Measurements from ENCODE around the gene ZBTB8OS.
"Not testable (repeated sequence)": the region's sequence is repeated elsewhere in the genome, so short reads cannot be mapped to it uniquely, and the experiment has no call there.

ZBTB8OS gene

DNA sequence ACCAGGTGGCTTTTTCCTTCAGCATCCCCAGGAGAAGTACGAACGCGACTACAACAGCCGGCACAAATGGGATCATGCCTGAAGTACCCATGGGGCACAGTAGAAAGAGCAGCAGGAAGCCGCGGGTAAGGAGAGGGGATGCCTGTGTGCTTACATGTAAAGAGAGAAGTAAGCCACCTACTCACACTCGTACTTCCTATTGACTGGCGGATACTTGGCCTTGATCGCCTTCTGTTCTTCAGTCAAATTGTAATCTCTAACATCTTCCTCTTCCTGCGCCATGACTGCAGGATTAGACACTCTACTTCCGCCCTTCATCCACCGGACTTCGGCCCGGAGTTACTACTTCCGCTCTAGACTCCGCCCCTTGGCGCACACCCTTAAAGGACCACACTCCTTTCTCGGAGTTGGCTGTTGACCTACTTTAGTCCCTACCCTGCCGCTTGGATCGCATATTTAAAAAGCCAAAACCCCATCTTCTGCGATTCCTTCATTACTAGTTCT is at the start of gene ZBTB8OS:
TSS of gene ZBTB8OS (minus strand) at position 303 of the 504 bp plus-strand sequence. CDS start at position 282, 21 bp downstream.
- peak; percentile 79 for DNase-seq (ENCODE audit: low read depth)

DNA sequence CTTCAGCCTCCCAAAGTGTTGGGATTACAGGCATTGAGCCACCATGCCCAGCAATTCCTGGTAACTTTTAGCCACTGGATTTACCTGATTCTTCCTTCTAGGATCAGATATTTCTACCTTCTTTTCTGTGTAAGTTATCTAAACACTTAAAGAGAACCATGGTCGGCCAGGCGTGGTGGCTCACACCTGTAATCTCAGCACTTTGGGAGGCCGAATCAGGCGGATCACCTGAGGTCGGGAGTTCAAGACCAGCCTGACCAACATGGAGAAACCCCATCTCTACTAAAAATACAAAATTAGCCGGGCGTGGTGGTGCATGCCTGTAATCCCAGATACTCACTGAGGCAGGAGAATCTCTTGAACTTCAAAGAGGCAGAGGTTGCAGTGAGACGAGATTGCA is 46.6 kb upstream of the ZBTB8OS start:
- not testable (repeated sequence) for DNase-seq (ENCODE audit: low read depth)

DNA sequence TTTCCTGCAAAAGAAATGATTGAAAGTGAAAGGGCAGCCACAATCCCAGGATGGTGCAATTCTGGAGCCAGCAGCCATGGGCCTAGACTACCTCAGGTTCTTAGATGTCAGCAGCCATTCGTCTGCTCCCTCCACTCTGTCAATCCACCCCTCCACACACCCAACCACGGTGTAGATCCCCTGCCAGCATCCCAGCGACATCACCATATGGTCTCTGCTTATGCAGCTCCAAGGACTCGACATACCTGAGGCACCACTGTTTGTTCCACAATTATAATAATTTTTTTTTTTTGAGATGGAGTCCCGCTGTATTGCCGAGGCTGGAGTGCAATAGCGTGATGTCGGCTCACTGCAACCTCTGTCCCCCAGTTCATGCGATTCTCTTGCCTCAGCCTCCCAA is 45.7 kb upstream of the ZBTB8OS start:
- no peak for DNase-seq (ENCODE audit: low read depth)

DNA sequence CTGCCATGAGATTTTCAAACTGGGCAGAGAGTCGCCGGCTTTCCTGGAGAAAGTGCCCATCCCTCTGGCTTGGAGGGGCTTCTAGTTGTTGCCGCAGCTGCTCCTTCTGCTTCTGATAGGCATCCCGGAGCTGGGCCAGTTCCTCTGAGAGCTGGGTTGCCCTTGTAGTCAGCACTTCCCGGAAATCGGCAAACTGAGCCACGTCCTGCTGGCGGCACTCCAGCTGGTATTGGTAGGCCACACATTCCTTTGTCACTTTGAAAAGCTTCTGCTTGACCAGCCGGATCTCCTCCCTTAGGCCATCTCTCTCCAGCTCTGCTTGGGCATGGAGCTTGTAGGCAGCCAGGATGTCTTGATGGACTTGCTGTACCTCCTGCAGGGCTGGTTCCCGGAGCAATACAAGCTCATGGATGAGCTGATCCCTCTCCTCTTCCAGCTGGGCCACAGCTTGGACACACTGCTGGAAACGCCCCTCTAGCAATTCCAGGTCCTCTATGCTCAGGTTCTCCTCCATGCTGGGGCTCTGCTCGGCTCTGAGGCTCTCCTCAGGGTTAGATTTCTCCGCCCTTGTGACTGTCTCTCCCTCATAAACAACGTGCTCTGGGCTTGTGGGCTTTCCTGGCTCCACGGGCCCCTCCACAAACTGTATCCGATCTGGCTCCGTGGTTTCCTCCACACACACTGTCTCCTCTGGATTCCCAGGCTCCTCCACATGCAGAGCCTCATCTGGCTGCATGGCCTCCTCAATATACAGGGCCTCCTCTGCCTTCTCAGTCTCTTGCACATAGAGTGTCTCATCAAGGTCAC is 45.0 kb upstream of the ZBTB8OS start:
- DNase-seq (ENCODE audit: low read depth), result no peak

DNA sequence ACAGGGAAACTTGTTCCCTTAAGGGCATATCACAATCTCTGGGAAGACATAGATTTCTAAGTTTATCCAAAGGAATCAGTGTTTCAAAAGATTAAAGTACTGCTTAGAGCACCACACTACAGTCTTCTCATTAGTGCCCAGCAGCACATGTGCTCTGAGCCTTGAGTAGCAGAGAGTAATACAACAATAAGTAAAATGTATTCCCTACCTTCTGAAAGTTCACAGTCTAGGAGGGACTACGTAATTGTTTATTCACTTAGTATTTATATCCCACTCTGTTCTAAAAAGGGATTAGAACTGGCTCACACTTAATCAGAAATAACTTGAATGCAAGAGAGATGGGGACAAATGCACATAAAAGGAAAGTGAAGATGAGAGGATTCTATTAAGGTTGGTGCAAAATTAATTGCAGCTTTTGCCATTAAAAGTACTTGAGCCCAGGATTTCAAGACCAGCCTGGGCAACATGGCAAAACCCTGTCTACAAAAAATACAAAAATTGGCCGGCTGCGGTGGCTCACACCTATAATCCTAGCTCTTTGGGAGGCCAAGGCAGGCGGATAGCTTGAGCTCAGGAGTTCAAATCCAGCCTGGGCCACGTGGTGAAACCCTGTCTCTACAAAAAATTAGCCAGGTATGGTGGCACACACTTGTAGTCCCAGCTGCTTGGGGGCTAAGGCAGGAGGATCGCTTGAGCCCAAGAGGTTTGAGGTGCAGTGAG is 43.3 kb upstream of the ZBTB8OS start:
- no peak for DNase-seq (ENCODE audit: low read depth)

DNA sequence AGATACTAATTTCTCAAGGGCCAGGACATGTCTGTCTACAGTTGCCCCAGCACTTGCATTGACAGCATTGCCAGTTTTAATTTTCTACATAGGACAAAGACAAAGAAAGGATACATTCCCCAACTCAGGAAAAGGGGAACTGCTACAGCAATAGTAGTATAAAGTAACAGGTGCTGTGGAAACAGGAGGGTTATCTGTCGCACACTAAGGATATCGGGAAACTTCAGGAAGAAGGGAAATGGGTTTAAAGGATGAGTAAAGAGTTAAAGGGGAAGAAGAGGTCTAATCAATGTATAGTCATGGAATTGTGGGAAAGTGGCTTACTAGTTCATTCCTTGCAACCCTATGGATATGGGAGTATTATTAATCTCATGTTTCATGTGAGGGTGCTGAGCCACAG is 36.0 kb upstream of the ZBTB8OS start:
- no peak for DNase-seq (ENCODE audit: low read depth)

DNA sequence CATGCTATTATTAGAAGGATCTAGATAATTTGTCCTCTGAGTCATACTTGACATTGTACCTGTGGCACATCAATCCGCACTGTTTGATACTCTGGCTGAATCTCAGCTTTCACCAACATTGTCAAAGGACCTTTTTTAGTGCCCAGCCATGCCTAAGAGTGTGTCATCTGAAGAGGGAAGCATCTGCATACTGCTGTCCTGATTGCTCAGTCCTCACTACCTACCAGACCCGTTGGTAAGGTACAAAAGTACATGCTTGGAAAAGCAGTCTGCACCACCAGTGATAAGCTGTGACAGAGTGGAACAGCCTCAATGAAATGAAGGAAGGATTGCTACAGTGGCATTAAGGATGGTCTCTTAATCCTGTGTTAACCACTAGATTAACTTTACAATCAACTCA is 35.1 kb upstream of the ZBTB8OS start:
- DNase-seq (ENCODE audit: low read depth), result no peak

DNA sequence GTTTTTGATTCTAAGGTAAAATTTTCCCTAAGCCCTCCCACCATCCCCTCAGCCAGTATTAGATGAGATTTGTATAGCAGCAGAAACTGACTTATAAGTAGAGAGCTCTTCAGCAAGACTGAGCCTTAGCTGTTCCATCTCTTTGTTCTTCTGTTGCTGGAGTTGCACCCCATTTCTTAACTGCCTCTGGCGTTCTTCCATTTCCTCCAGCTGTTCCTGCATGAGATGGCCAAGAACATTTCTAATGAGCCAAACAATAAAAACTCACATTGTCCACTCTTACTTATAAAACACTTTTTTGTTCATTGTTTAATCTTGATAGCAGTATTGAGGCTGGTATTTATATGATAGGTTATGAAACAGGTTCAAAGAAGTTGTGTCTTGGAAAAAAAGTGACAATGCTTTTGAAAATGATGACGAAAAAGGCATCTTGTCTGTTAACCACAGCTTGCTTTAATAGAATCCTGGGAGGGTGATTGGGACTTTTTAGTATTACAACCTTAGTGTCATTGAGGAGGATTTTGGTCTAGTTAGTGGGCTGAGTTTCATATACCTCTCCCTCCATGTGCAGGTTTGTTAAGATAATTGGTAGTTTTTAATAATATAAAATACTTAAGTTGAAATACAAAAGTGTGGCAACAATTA is 33.9 kb upstream of the ZBTB8OS start:
- DNase-seq (ENCODE audit: low read depth), result no peak

DNA sequence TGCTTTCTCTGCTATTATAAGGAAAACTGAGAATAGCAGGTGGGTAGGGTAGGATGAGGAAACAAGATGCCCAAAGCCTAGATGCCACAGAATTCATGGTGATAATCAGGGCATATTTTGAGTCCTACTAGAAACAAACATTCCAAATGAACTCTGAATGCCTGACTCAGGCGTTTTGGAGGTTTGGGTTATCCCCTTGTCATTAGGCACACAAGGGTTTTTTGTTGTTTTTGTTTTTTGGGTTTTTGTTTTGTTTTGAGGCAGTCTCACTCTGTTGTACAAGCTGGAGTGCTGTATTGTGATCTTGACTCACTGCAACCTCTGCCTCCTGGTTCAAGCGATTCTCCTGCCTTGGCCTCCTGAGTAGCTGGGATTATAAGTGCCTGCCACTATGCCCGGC is 33.0 kb upstream of the ZBTB8OS start:
- DNase-seq (ENCODE audit: low read depth), result no peak

DNA sequence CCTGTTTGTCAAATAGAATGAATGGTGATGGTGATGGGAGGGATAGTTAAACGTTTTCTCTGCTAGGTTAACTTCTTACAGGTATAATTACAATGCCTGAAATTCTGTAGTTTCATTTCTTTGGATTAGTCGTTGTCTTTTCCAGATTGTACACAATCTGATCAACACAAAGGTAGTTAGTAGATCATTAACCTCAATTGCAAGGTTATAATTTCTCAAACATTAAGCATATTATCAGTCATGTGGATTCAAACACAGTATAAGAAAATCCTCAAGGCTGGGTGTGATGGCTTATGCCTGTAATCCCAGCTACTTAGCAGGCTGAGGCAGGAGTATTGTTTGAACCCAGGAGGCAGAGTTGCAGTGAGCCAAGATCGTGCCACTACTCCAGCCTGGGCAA is 31.6 kb upstream of the ZBTB8OS start:
- DNase-seq (ENCODE audit: low read depth), result no peak

DNA sequence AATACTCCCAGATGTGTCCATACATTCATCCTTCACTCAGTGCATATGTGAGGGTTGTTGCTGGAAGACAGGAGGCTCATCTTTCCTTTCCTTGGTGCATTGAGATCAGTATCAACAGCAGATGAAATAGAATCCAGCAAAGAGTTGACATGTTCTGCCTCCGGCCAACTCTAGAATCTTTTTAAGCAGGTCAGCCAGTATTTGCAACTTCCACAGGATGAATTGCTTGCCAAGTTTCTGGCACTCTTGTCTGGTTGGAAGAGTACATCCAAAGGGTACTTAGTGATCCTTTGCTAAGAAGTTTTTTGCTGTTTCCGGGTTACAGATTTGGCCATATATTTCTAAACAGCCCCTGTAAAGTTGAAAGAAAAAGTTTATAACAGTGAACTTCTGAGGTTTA is 31.2 kb upstream of the ZBTB8OS start:
- no peak for DNase-seq (ENCODE audit: low read depth)

DNA sequence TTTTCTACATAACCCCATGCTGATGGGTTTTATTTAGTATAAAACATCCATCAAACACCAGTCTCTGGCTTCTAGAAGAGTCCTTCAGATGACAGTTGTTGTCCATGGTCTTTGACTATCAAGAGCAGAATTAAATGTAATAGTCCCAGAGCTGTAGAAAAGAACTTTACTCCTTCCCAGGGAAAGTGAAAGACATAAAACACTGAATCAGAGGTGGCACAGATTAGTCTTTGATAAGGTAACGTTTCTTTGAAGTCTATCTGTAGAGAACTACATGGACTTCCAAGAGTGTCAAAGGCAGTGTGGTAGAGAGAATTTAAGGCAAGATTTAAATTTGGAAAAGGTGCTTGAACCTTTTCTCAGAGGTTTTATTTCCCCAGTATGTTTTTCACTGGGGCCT is 30.3 kb upstream of the ZBTB8OS start:
- no peak for DNase-seq (ENCODE audit: low read depth)

DNA sequence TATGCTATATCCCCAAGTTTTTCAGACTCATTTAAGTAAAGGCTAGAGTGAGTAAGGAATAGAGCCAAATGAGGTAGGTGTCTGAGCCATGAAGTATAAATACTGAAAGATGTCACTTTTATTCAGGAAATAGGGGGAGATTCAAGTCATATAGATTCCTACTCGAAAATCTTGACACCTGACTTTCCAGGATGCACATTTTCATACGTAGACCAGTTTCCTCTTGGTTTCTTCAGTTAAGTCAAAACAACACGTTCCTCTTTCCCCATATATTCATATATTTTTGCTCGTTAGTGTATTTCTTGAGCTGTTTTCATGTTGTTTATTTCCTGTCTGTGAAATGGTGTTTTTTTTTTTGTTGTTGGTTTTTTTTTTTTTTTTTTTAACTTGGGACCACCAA is 29.6 kb upstream of the ZBTB8OS start:
- not testable (repeated sequence) for DNase-seq (ENCODE audit: low read depth)

DNA sequence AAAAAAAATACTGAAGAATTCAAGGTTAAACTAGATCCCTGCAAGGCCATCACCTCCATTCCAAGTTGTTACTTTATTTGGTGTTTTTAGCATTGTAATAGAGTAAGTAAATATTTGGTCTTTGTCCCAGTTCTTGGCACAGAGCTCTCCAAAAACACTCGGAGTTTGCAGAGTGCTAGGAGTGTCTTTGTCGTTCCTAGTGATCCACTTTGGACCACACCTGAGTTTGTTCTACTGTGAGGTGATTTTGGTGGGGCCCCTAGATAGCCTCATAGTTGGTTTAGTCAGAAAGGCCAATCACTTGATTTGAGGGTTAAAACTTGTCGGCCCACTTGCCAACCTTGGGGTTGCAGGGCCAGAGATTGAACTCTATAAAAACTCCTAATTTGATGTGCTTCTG is 26.6 kb upstream of the ZBTB8OS start:
- no peak for DNase-seq (ENCODE audit: low read depth)

DNA sequence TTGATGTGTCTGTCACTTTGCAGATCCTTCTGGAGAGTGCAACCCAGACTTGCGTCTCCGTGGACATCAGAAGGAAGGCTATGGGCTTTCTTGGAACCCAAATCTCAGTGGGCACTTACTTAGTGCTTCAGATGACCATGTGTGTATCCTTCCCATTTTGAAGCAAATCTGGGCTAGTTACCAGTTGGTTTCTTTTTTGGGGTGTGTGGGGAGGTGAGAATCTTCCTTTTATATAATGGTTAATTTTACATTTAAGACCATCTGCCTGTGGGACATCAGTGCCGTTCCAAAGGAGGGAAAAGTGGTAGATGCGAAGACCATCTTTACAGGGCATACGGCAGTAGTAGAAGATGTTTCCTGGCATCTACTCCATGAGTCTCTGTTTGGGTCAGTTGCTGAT is 18.4 kb upstream of the ZBTB8OS start:
- DNase-seq (ENCODE audit: low read depth), result not testable (repeated sequence)

DNA sequence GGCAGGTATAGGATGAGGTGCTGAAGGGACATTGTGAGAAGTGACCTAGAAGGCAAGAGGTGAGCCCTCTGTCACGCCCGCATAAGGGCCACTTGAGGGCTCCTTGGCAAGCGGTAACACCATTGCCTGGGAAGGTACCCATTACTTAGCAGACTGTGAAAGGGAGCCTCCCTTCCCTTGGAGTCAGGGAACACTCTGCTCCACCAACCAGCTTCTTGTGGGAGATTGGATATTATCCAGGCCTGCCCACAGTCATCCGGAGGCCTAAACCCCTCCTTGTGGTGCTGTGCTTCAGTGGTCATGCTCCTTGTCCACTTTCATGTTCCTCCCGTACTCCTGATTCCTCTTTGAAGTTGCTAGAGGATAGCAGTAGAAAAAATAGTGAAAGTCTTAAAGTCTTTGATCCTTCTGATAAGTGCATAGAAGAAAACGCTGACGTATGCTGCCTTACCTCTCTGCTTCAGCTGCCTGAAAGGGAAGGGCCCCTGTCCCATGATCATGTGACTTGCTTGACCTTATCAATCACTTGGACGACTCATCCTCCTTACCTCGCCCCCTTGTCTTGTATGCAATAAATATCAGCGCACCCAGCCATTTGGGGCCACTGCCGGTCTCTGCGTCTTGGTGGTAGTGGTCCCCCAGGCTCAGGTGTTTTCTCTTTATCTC is 16.7 kb upstream of the ZBTB8OS start:
- no peak for DNase-seq (ENCODE audit: low read depth)

DNA sequence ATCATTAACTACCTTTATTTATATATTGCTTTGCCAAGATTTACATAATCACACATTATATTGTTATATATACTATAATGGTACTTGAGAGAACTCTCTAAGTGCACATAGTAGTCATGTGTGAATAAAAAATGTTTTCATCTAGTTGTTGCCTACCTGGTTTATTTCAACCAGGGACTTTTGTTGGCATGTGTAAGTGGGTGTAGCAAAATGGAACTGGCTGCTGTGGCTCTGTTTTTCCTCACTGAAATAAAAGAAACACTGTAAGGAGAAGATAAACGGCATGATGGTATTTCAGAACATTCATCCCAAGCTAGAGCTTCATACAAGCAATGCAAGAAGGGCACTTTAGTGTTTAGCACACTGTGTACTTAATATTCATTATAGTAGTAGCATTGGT is 15.6 kb upstream of the ZBTB8OS start:
- DNase-seq (ENCODE audit: low read depth), result no peak

DNA sequence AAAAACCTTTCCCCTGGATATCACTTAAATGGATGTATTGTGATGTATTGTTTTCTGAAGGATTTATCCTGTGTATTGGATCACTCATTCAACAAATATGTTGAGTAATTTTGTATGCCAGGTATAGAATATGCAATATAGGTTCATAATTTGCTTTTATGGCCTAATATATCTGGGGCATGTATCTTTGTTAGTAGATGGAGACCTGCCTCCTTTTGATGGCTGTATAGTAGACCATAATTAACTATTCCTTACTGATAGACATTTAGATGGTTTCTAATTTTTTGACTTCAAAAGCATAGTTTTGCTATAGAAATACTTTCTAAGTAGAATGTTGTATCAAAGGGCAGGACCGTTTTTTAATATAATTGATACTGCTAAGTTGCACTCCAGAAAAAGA is 9.2 kb upstream of the ZBTB8OS start:
- no peak for DNase-seq (ENCODE audit: low read depth)

DNA sequence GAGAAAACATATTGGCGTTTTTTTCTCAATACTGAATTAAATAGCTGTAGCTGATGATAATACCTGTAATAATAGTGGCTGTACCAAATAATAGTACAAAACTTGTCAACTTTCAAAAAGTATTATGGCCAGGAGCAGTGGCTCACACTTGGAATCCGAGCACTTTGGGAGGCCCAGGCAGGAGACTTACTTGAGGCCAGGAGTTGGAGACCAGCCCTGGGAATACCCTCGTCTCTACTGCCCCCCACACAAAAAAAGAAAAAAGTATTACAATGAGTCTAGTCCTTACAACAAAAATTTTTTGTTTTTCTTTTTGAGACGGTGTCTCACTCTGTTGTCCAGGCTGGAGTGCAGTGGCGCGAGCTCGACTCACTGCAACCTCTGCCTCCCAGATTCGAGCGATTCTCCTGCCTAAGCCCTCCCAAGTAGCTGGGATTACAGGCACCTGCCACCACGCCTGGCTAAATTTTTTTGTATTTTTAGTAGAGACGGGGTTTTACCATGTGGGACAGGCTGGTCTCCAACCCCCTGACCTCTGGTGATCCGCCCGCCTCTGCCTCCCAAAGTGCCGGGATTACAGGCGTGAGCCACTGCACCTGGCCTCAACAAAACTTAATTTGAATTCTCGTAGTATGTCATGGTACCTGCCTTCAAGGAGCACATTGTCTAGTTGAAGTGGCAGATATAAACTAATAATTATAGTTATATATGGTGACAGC is 2.1 kb upstream of the ZBTB8OS start:
- no peak for DNase-seq (ENCODE audit: low read depth)

DNA sequence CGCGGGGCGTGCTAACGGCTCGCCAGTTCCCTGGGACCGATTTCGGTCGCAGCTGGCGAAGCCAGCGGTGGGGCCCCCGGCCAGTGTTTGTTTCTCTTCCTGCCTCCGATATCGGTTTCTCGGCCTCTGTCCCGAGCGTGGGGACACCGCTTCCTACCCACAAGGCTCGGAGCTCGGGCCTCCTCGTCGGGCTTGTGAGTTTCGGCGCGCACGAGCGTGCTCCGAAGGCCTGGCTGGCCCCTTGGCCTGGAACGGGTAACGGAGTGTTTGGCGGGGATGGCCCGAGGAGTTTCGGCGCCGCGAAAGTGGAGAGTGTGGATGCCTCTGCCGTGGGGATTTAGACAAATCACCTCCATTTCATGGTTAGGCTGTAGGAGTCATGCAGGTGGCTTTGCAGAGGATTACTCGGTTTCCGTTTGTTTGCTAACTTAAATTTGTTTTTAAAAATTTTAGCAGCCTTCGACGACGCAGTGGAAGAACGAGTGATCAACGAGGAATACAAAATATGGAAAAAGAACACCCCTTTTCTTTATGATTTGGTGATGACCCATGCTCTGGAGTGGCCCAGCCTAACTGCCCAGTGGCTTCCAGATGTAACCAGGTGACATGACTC is 1.2 kb upstream of the ZBTB8OS start:
- DNase-seq (ENCODE audit: low read depth), result no peak

DNA sequence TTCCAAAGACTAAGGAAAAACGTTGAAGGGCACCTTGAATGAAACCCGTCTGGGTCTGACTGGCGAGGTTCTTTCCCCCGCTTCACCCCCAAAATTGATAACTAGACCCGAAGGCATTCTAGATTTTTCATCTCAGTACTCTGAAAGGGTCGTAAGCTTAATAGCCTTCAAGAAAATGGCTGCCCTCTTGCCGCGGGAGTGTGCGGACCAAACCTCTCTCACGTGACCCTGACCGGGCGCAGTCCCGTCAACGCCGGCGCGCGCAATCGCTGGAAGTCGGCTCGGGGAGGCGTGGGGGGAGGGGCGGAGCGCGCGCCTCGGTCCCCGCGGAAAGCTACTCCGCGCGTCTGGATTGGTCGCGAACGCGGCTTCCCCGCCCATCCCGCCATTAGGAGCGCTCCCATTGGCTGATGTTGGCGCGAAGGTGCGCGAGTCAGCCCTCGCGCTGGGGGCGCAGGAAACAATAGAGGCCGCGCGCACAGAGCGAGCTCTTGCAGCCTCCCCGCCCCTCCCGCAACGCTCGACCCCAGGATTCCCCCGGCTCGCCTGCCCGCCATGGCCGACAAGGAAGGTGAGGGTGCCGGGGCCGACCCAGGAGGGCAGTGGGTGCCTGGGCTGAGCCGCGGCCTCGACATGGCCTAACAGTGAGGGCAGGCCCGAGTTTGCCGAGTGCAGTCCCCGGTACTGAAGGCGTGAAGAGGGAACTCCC is 556 bp upstream of the ZBTB8OS start, which contains the start of gene RBBP4:
TSS of gene RBBP4 (plus strand) at position 457 of the 709 bp plus-strand sequence. CDS start at position 556, 99 bp downstream.
- DNase-seq (ENCODE audit: low read depth), result peak; percentile 99

All from activated T-helper 1 cell treated with Interleukin-2 at 50 U/mL for 16 hours (primary cell).